ENCODE measurements around the gene STX2.

GRCh38 chr12:130742112-130742511, 96.9 kb downstream of the STX2 start:
- TF ChIP-seq, protein P1, sequence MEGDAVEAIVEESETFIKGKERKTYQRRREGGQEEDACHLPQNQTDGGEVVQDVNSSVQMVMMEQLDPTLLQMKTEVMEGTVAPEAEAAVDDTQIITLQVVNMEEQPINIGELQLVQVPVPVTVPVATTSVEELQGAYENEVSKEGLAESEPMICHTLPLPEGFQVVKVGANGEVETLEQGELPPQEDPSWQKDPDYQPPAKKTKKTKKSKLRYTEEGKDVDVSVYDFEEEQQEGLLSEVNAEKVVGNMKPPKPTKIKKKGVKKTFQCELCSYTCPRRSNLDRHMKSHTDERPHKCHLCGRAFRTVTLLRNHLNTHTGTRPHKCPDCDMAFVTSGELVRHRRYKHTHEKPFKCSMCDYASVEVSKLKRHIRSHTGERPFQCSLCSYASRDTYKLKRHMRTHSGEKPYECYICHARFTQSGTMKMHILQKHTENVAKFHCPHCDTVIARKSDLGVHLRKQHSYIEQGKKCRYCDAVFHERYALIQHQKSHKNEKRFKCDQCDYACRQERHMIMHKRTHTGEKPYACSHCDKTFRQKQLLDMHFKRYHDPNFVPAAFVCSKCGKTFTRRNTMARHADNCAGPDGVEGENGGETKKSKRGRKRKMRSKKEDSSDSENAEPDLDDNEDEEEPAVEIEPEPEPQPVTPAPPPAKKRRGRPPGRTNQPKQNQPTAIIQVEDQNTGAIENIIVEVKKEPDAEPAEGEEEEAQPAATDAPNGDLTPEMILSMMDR (conservative IDR thresholded peaks at IDR 0.05; ENCODE audit: low read depth, low read length): no peak
- no peak for TF ChIP-seq EZH2 (IDR thresholded peaks at IDR 0.05; ENCODE audit: borderline replicate concordance, low read depth, low read length, poor library complexity, severe bottlenecking)

All from A673 (cell line).